Measurements from ENCODE around the gene PRKCA. TPM values are rescaled to one million over a fixed set of nuclear protein-coding genes. Genes with fewer than 3 reads are reported as not detected.
A peak's percentile ranks its signal among the peaks of the same experiment; 100 is the strongest.

PRKCA gene
- total and polyA plus RNA-seq, 2 of the 13 experiments (the other 11 are each of a cell fraction or from before 2014, with no cell fraction given), result 18.5 to 21.5 TPM

DNA sequence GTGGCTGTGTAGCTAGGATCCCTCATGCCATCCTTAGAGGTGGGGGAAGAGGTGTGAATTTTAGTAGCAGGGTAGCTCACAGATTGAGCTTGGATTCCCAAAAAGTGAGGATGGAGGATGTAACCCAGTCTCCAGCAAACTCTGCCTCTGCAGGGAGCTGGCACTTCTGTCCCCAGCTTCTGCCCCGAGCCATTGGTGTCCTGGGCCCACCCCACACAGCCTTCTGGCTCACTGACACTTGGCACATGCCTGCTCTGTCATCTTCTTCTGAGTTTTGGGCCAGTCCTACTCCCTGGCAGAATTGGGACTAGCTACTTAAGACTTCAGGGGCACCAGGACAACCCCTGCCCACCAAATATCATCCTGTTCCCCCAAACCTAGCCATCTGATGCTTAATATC is 534.8 kb downstream of the PRKCA start:
- FAIRE-seq (no peak), DNase-seq (ENCODE audit: low spot score) (no peak), ATAC-seq (no peak)
- no TSS peak for BruUV-seq (replicated peaks)
- no peaks in the 10 kb centered on the region for H3K79me2 ChIP-seq (ENCODE audit: insufficient read depth, low read length)
- in situ Hi-C loops (cut with HindIII; ENCODE audit: extremely low pct_ligation_motif_present, low pct_unique_long_range_greater_than_20kb), result no loop called here
- intact Hi-C loops (cut with micrococcal nuclease; ENCODE audit: unreplicated experiment), result no loop called here
- no peaks in the 10 kb centered on the region for H3K9me3 ChIP-seq (ENCODE audit: low read length)
- H3K27ac ChIP-seq (ENCODE audit: extremely low read length, insufficient read depth, low read length), result no peak overlapping the region
- no peaks in the 10 kb centered on the region for H3K4me1 ChIP-seq (ENCODE audit: insufficient read depth, low read length)
- TF ChIP-seq SRSF4 (IDR thresholded peaks at IDR 0.05; ENCODE audit: low read depth, low read length, poor library complexity, severe bottlenecking) (no peak), TCF12 (IDR thresholded peaks at IDR 0.05) (no peak), TCF12 (CRISPR knock-in tag; IDR thresholded peaks at IDR 0.05) (no peak), MZF1 (CRISPR knock-in tag; IDR thresholded peaks at IDR 0.05; ENCODE audit: borderline replicate concordance) (no peak)
- no peak overlapping the region for H2AFZ ChIP-seq (ENCODE audit: low read length)
- H4K20me1 ChIP-seq (ENCODE audit: insufficient read depth, low read length), result no peaks in the 10 kb centered on the region
- peaks cover 8 to 72% of the 10 kb centered on the region in 2 experiments for H3K27me3 ChIP-seq (ENCODE audit: control insufficient read depth in 1 of 2, insufficient read depth in 2 of 2, low read length in 2 of 2)
- ChIA-PET POLR2A (no interaction called here), CTCF (ENCODE audit: low intra/inter-chr PET ratio, low total read pairs) (no interaction called here)
- no peak overlapping the region for H3K9ac ChIP-seq (ENCODE audit: insufficient read depth, low read depth, low read length)
- no peak overlapping the region for H3K4me3 ChIP-seq (replicated peaks in 1 of 3; ENCODE audit: insufficient read depth in 1 of 3, low read depth in 2 of 3, low read length in 3 of 3)
- H3K4me2 ChIP-seq (ENCODE audit: low read depth, low read length), result no peak overlapping the region
- 0% methylated on average over 1 of the region's 1 CpG for WGBS (ENCODE audit: low lambda C conversion rate)
- H3K36me3 ChIP-seq (replicated peaks in 1 of 2; ENCODE audit: control insufficient read depth in 1 of 2, insufficient read depth in 2 of 2, low read length in 2 of 2), result no peaks in the 10 kb centered on the region

GRCh38 chr17:66837885-66838665 is 535.7 kb downstream of the PRKCA start:
- no peak for DNase-seq (ENCODE audit: low spot score)

More at GRCh38 chr17:66837885-66838665, 535.7 kb downstream of the PRKCA start:
- no peak overlapping the region for H3K4me2 ChIP-seq (ENCODE audit: low read depth, low read length)
- TF ChIP-seq KDM1A (CRISPR knock-in tag; IDR thresholded peaks at IDR 0.05) (no peak), ZNF260 (CRISPR knock-in tag; IDR thresholded peaks at IDR 0.05; ENCODE audit: borderline replicate concordance, low read depth) (no peak), TRIM22 (IDR thresholded peaks at IDR 0.05) (no peak), MAFF (IDR thresholded peaks at IDR 0.05; ENCODE audit: low read depth, low read length) (peak; percentile 92), HES4 (CRISPR knock-in tag; IDR thresholded peaks at IDR 0.05; ENCODE audit: borderline replicate concordance) (no peak), ZNF766 (CRISPR knock-in tag; IDR thresholded peaks at IDR 0.05; ENCODE audit: borderline replicate concordance) (no peak), CREM (IDR thresholded peaks at IDR 0.05) (no peak), CREM (CRISPR knock-in tag; IDR thresholded peaks at IDR 0.05) (no peak), ZNF629 (CRISPR knock-in tag; conservative IDR thresholded peaks at IDR 0.05) (no peak), ZNF563 (CRISPR knock-in tag; IDR thresholded peaks at IDR 0.05) (no peak), MAFK (conservative IDR thresholded peaks at IDR 0.05 in 1 of 2, IDR thresholded peaks at IDR 0.05 in 1 of 2; ENCODE audit: low read length in 2 of 2) (peak; percentile 95)
- TF ChIP-seq, protein P1, sequence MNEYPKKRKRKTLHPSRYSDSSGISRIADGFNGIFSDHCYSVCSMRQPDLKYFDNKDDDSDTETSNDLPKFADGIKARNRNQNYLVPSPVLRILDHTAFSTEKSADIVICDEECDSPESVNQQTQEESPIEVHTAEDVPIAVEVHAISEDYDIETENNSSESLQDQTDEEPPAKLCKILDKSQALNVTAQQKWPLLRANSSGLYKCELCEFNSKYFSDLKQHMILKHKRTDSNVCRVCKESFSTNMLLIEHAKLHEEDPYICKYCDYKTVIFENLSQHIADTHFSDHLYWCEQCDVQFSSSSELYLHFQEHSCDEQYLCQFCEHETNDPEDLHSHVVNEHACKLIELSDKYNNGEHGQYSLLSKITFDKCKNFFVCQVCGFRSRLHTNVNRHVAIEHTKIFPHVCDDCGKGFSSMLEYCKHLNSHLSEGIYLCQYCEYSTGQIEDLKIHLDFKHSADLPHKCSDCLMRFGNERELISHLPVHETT (CRISPR knock-in tag; conservative IDR thresholded peaks at IDR 0.05), result no peak
- 15% methylated on average over 10 of the region's 11 CpGs for WGBS (ENCODE audit: low lambda C conversion rate)
- no peaks in the 10 kb centered on the region for H3K79me2 ChIP-seq (ENCODE audit: insufficient read depth, low read length)
- no peaks in the 10 kb centered on the region for H4K20me1 ChIP-seq (ENCODE audit: insufficient read depth, low read length)
- ATAC-seq (no peak), FAIRE-seq (no peak)
- H3K9ac ChIP-seq (ENCODE audit: insufficient read depth, low read depth, low read length), result no peak overlapping the region
- H3K27me3 ChIP-seq (ENCODE audit: control insufficient read depth in 1 of 2, insufficient read depth in 2 of 2, low read length in 2 of 2), result peaks cover 8 to 71% of the 10 kb centered on the region in 2 experiments
- in situ Hi-C loops (cut with HindIII; ENCODE audit: extremely low pct_ligation_motif_present, low pct_unique_long_range_greater_than_20kb), result no loop called here
- no TSS peak for BruUV-seq (replicated peaks)
- no peaks in the 10 kb centered on the region for H3K9me3 ChIP-seq (ENCODE audit: low read length)
- no peak overlapping the region for H3K27ac ChIP-seq (ENCODE audit: extremely low read length, insufficient read depth, low read length)
- no peak overlapping the region for H2AFZ ChIP-seq (ENCODE audit: low read length)
- intact Hi-C loops (cut with micrococcal nuclease; ENCODE audit: unreplicated experiment), result no loop called here
- CTCF ChIA-PET (ENCODE audit: low intra/inter-chr PET ratio, low total read pairs), result no interaction called here
- no peaks in the 10 kb centered on the region for H3K4me1 ChIP-seq (ENCODE audit: insufficient read depth, low read length)
- H3K4me3 ChIP-seq (replicated peaks in 1 of 3; ENCODE audit: insufficient read depth in 1 of 3, low read depth in 2 of 3, low read length in 3 of 3), result no peak overlapping the region
- POLR2A ChIA-PET, result no interaction called here
- H3K36me3 ChIP-seq (replicated peaks in 1 of 2; ENCODE audit: control insufficient read depth in 1 of 2, insufficient read depth in 2 of 2, low read length in 2 of 2), result no peaks in the 10 kb centered on the region

All from HepG2 (cell line).